Endothelial cell of umbilical vein (primary cell): ENCODE data around the gene ACOX3. TPM values are rescaled to one million over a fixed set of nuclear protein-coding genes. Genes with fewer than 3 reads are reported as not detected.

Experiments used
- BruUV-seq: library from RNA; stranded (reverse); fragments of 400-500 nt; replicated peaks from 2 replicates; lab custom pipeline; 2021; lab: Mats Ljungman, UMichigan
- CTCF ChIA-PET: fragments of 300-600, 350-600 bp; sonication (Branson Sonifier 250); formaldehyde crosslinking; loops from one replicate; lab custom pipeline; 2021; ENCODE audit warnings: antibody characterized with exemption, inconsistent platforms; lab: Charles Lee
- POLR2A ChIA-PET: fragments of 300-600, 350-600 bp; sonication (Branson Sonifier 250); formaldehyde crosslinking; loops from one replicate; lab custom pipeline; 2021; ENCODE audit warnings: antibody characterized with exemption, inconsistent platforms; lab: Charles Lee
- DNase-seq: peaks from one replicate; pipeline ENCODE4 v3.0.0-alpha.2; 2011; ENCODE audit warnings: low read depth, low spot score
- FAIRE-seq: peaks from 2 replicates; lab custom pipeline; 2011; peaks lifted over from hg19 to GRCh38; lab: Jason Lieb, UNC
- H2AFZ ChIP-seq: 2 replicates; pipeline ENCODE4 v1.6.0; 2012; ENCODE audit warnings: low read depth, low read length, control low read depth, inconsistent platforms
- H3K27ac ChIP-seq: 2 replicates; pipeline ENCODE4 v1.5.1; 2011; ENCODE audit warnings: low read depth, mild to moderate bottlenecking, control low read depth, low read length, moderate library complexity; ENCODE audit not compliant: insufficient read depth
- H3K27me3 ChIP-seq, 2 experiments: 2 replicates each; pipeline versions ENCODE4 v1.6.0 to v1.6.1; 2011; ENCODE audit warnings: low read length in 2 of 2, mixed read lengths in 1 of 2; ENCODE audit not compliant: control insufficient read depth in 2 of 2, insufficient read depth in 2 of 2
- H3K36me3 ChIP-seq, 2 experiments: 2 replicates in 1 of 2; 3 replicates in 1 of 2; pipeline ENCODE4 v1.5.1; 2011; ENCODE audit warnings: low read length in 2 of 2, mild to moderate bottlenecking in 1 of 2, moderate library complexity in 1 of 2; ENCODE audit not compliant: control insufficient read depth in 2 of 2, insufficient read depth in 2 of 2; ENCODE audit errors: extremely low read depth in 1 of 2
- H3K4me1 ChIP-seq: 3 replicates; pipeline ENCODE4 v1.5.1; 2011; ENCODE audit warnings: mild to moderate bottlenecking, low read length; ENCODE audit not compliant: control insufficient read depth, insufficient read depth; ENCODE audit errors: extremely low read depth
- H3K4me2 ChIP-seq: 2 replicates; pipeline ENCODE4 v1.6.1; 2011; ENCODE audit warnings: low read length, control low read depth, mixed read lengths; ENCODE audit not compliant: insufficient read depth
- H3K4me3 ChIP-seq, 3 experiments: fragments of 200-600 bp in 1 of 3; sonication (generic), shearing (Covaris generic) in 1 of 3; replicated peaks in 1 of 3; 2 replicates each; pipeline ENCODE4 v1.5.1; 2011 to 2016; ENCODE audit warnings: control low read depth in 3 of 3, low read length in 3 of 3, mild to moderate bottlenecking in 2 of 3, inconsistent platforms in 1 of 3, low read depth in 1 of 3, moderate library complexity in 1 of 3; ENCODE audit not compliant: insufficient read depth in 1 of 3
- H3K79me2 ChIP-seq: 2 replicates; pipeline ENCODE4 v1.6.0; 2012; ENCODE audit warnings: low read length, inconsistent platforms; ENCODE audit not compliant: control insufficient read depth, insufficient read depth
- H3K9ac ChIP-seq: replicated peaks from 2 replicates; pipeline ENCODE3; 2011; ENCODE audit warnings: low read length, control low read depth; ENCODE audit not compliant: insufficient read depth; ENCODE audit errors: extremely low read depth
- H3K9me1 ChIP-seq: replicated peaks from 3 replicates; pipeline ENCODE4 v1.6.0; 2011; ENCODE audit warnings: mild to moderate bottlenecking, low read length; ENCODE audit not compliant: control insufficient read depth, insufficient read depth; ENCODE audit errors: extremely low read depth
- H3K9me3 ChIP-seq: replicated peaks from 2 replicates; pipeline ENCODE4 v1.5.1; 2012; ENCODE audit warnings: low read length, inconsistent platforms; ENCODE audit not compliant: control insufficient read depth, insufficient read depth
- H4K20me1 ChIP-seq: replicated peaks from 2 replicates; pipeline ENCODE3; 2011; ENCODE audit warnings: mild to moderate bottlenecking, low read length; ENCODE audit not compliant: control insufficient read depth, insufficient read depth; ENCODE audit errors: extremely low read depth
- GATA2 ChIP-seq: IDR thresholded peaks from 2 replicates; pipeline ENCODE4 v1.7.0; 2011; ENCODE audit warnings: low read depth, mild to moderate bottlenecking, moderate library complexity, mixed read lengths, low read length; ENCODE audit not compliant: insufficient read length, insufficient read depth
- JUN ChIP-seq: IDR thresholded peaks from 2 replicates; pipeline ENCODE4 v1.6.1; 2011; ENCODE audit warnings: borderline replicate concordance, low read depth; ENCODE audit not compliant: insufficient read length, insufficient read depth
- MYC ChIP-seq: IDR thresholded peaks from one replicate; pipeline ENCODE4 v1.6.1; 2011; ENCODE audit warnings: mild to moderate bottlenecking, low read depth, low read length
- POLR2A ChIP-seq: IDR thresholded peaks from 2 replicates; pipeline ENCODE4 v1.6.1; 2012; ENCODE audit warnings: low read depth, mild to moderate bottlenecking, control low read depth, low read length
- POLR2AphosphoS5 ChIP-seq: IDR thresholded peaks from 2 replicates; pipeline ENCODE4 v1.6.1; 2012; ENCODE audit warnings: low read depth, mild to moderate bottlenecking, control low read depth, low read length, moderate library complexity; ENCODE audit not compliant: insufficient read depth
- dilution Hi-C: fragments of 300-500 bp; cut with MboI; formaldehyde crosslinking; loops from one replicate; pipeline ENCODE4 v1.15.0; 2019; ENCODE audit warnings: low sequenced_read_pairs; ENCODE audit not compliant: extremely low pct_ligation_motif_present
- intact Hi-C: fragments of 100-400 bp; cut with micrococcal nuclease; formaldehyde crosslinking; loops from one replicate; pipeline ENCODE4 v1.10.0; 2022
- polyA plus RNA-seq, 4 experiments: library from polyadenylated mRNA; depleted of rRNA in 3 of 4; stranded (reverse) in 3 of 4; unstranded in 1 of 4; fragments of >200 nt; gene quantifications; 2 replicates each; pipeline versions ENCODE4 v1.2.1 to v1.2.3, GENCODE V29; 2011 to 2012; ENCODE audit warnings: missing spikeins in 1 of 4
- total RNA-seq: library from RNA; stranded (reverse); gene quantifications from 2 replicates; pipeline ENCODE4 v1.2.3, GENCODE V29; 2021
- TF ChIP-seq, protein P1 (sequence below): IDR thresholded peaks from 2 replicates; pipeline ENCODE4 v1.6.1; 2011; ENCODE audit not compliant: insufficient read depth, insufficient read length

Gene ACOX3
- total and polyA plus RNA-seq, 2 donors (not counting 3 experiments of a cell fraction or from before 2014, with no cell fraction given), result 13.0 to 26.3 TPM

DNA sequence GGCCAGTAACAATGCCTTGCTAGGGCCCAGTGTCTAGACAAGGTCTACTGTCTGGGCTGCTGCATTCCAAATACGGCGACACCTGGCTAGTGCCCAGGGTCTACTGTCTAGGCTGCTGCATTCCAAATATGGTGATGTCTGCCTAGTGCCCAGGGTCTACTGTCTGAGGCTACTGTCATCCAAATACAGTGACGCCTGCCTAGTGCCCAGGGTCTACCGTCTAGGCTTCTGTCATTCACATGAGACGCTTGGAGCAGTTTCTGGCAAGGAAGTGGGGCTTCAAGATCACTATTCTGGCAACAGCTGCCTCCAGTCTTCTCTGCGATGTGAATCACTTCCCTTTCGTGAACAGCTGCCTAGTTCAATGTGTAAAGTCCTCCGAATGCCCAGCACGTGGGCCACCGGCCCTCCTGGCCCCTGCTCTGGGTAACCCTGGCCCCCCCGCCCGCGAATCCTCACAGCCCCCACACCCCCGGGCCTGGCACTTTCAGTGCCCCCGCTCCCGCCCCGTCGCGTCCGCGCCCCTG is 12.7 kb downstream of the ACOX3 start:
- Histone ChIP-seq H3K4me3 (peak overlapping the region; percentile 35 to 80 (median 67)), H3K36me3 (no peaks in the 10 kb centered on the region), H3K4me1 (peaks cover 13% of the 10 kb centered on the region), H3K27me3 (no peaks in the 10 kb centered on the region), H3K9me1 (no peaks in the 10 kb centered on the region), H4K20me1 (no peaks in the 10 kb centered on the region), H3K9ac (peak overlapping the region; percentile 70), H2AFZ (peak overlapping the region; percentile 39), H3K4me2 (peak overlapping the region; percentile 87), H3K79me2 (peaks cover 25% of the 10 kb centered on the region), H3K9me3 (no peaks in the 10 kb centered on the region), H3K27ac (peak overlapping the region; percentile 78)
- FAIRE-seq (peak; percentile 96), DNase-seq (peak; percentile 73)
- dilution Hi-C loops, result no loop called here
- ChIA-PET POLR2A (interaction anchor here (1.0 kb wide), 2 partner anchors 9 to 17 kb away, joined by 5 read pairs; no protein-coding TSS in a partner anchor), CTCF (interaction anchor here (0.8 to 2.2 kb wide), 10 partner anchors 10 to 251 kb away, joined by 3 to 19 read pairs (median 5); partner anchors contain the start of gene TRMT44)
- no peak for TF ChIP-seq POLR2AphosphoS5
- TF ChIP-seq GATA2, result no peak
- peak; percentile 84 for TF ChIP-seq MYC
- TF ChIP-seq JUN, result peak; percentile 21
- TF ChIP-seq, protein P1, sequence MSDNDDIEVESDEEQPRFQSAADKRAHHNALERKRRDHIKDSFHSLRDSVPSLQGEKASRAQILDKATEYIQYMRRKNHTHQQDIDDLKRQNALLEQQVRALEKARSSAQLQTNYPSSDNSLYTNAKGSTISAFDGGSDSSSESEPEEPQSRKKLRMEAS, result peak; percentile 74
- intact Hi-C loops, result loop anchor here (1.0 to 5.0 kb wide), 3 partner anchors 12 to 231 kb away; partner anchors contain the start of genes ACOX3, SH3TC1 and TRMT44
- no TSS peak for BruUV-seq

DNA sequence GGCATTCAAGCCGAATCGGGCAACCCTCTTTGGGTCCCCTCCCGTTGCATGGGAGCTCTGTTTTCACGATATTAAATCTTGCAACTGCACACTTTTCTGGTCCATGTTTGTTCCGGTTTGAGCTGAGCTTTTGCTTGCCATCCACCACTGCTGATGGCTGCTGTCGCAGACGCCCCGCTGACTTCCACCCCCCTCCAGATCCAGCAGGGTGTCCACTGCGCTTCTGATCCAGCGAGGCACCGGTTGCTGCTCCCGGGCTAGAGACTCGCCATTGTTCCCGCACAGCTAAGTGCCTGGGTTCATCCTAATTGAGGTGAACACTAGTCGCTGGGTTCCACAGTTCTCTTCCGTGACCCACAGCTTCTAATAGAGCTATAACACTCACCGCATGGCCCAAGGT is 13.3 kb downstream of the ACOX3 start:
- Histone ChIP-seq H3K36me3 (no peaks in the 10 kb centered on the region), H4K20me1 (no peaks in the 10 kb centered on the region), H3K27ac (peak overlapping the region; percentile 78), H2AFZ (no peak overlapping the region), H3K4me2 (peak overlapping the region; percentile 73), H3K9ac (peak overlapping the region; percentile 70), H3K9me1 (no peaks in the 10 kb centered on the region), H3K9me3 (no peaks in the 10 kb centered on the region), H3K4me3 (peak overlapping the region in 1 of 3 experiments; percentile 67), H3K27me3 (no peaks in the 10 kb centered on the region), H3K4me1 (peaks cover 13% of the 10 kb centered on the region), H3K79me2 (peaks cover 25% of the 10 kb centered on the region)
- BruUV-seq, result no TSS peak
- no peak for TF ChIP-seq MYC
- TF ChIP-seq, protein P1, result no peak
- no peak for TF ChIP-seq GATA2
- TF ChIP-seq POLR2AphosphoS5, result no peak
- no peak for TF ChIP-seq JUN
- TF ChIP-seq POLR2A, result no peak
- DNase-seq (no peak), FAIRE-seq (no peak)
- dilution Hi-C loops (no loop called here), intact Hi-C loops (loop anchor here (5.0 kb wide), 1 partner anchor 230 kb away; the partner anchor contains the start of gene SH3TC1)
- CTCF ChIA-PET, result interaction anchor here (1.5 to 2.2 kb wide), 3 partner anchors 10 to 251 kb away, joined by 6 to 19 read pairs (median 8); no protein-coding TSS in a partner anchor
- POLR2A ChIA-PET, result no interaction called here
